Activated CD4-positive, alpha-beta memory T cell treated with anti-CD3 and anti-CD28 coated beads for 36 hours (primary cell): ENCODE measurements around the gene COPG2. TPM values are rescaled to one million over a fixed set of nuclear protein-coding genes. Genes with fewer than 3 reads are reported as not detected.
"Not testable (repeated sequence)": the region's sequence is repeated elsewhere in the genome, so short reads cannot be mapped to it uniquely, and the experiment has no call there.

Experiments used
- CTCF ChIA-PET: fragments of 350-600 bp; sonication (Branson Sonifier 250); formaldehyde crosslinking; loops from one replicate; lab custom pipeline; 2021; ENCODE audit warnings: antibody characterized with exemption, inconsistent platforms; lab: Charles Lee
- POLR2A ChIA-PET: fragments of 350-600 bp; sonication (Branson Sonifier 250); formaldehyde crosslinking; loops from one replicate; lab custom pipeline; 2021; ENCODE audit warnings: antibody characterized with exemption; lab: Charles Lee
- DNase-seq: peaks from one replicate; pipeline ENCODE4 v3.0.0-alpha.2; 2020
- H3K27ac Mint-ChIP-seq: one replicate; pipeline ENCODE4 v1.8.0; 2021; ENCODE audit warnings: mixed read lengths
- H3K27me3 Mint-ChIP-seq: one replicate; pipeline ENCODE4 v1.8.0; 2021; ENCODE audit warnings: mixed read lengths
- H3K36me3 Mint-ChIP-seq: one replicate; pipeline ENCODE4 v1.8.0; 2021; ENCODE audit warnings: mixed read lengths
- H3K4me1 Mint-ChIP-seq: one replicate; pipeline ENCODE4 v1.8.0; 2021; ENCODE audit warnings: low read depth, mixed read lengths
- H3K4me3 Mint-ChIP-seq: one replicate; pipeline ENCODE4 v1.8.0; 2021; ENCODE audit warnings: mild to moderate bottlenecking, mixed read lengths
- H3K9me3 Mint-ChIP-seq: one replicate; pipeline ENCODE4 v1.8.0; 2021; ENCODE audit warnings: mixed read lengths
- intact Hi-C: fragments of 100-400 bp; cut with micrococcal nuclease; formaldehyde crosslinking; loops from one replicate; pipeline ENCODE4 v1.15.1; 2023
- total RNA-seq, 2 experiments: library from RNA; stranded (reverse); gene quantifications; one replicate each; pipeline ENCODE4 v1.2.3, GENCODE V29; 2021

COPG2 gene
- total RNA-seq, 2 experiments from 2014 or later: 31.5 to 33.4 TPM

DNA sequence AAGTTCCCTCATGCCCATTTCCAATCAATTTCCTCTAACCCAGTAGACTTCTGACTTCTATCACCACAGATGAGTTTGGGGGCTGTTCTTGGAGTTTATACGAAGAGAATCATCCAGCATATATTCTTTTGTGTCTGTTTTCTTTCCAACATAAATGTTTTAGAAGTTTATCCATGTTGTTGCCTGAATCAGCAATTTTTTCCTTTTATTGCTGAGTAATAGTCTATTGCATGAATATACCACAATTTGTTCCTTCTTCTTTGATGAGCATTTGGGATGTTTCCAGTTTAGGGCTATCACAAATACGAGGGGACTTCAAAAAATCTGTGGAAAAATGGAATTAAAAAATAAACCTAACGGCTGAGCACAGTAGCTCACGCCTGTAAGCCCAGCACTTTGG lies 26.2 kb downstream of the COPG2 start:
- no peak overlapping the region for H3K27ac Mint-ChIP-seq
- H3K4me3 Mint-ChIP-seq: no peak overlapping the region
- intact Hi-C loops: no loop called here
- peaks cover 21% of the 10 kb centered on the region for H3K4me1 Mint-ChIP-seq
- CTCF ChIA-PET: no interaction called here
- POLR2A ChIA-PET: interaction anchor here (1.1 kb wide), 1 partner anchor 365 kb away, joined by 3 read pairs; no protein-coding TSS in a partner anchor
- no peaks in the 10 kb centered on the region for H3K27me3 Mint-ChIP-seq
- peaks cover 11% of the 10 kb centered on the region for H3K9me3 Mint-ChIP-seq
- DNase-seq: no peak
- H3K36me3 Mint-ChIP-seq: peaks cover 51% of the 10 kb centered on the region

DNA sequence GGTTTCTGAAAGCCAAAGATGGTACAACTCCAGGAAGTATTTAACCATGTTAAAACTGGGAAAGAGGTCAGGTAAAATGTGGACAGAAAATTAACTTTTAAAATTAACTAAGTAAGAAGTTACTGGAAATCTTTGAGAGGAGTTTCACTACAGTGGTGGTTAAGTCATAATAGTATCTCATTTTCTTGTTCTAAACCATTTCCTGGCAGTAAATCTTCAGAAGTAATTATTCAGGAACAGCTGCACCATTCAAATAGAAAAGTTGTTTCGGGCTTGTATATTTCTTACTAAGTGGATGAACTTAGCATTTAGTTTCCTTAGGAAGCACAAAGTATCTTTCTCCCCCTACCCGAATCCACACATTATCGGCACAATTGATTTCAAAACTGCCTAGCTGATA lies 27.1 kb downstream of the COPG2 start:
- intact Hi-C loops: loop anchor here (1.0 kb wide), 2 partner anchors 8 to 195 kb away; no protein-coding TSS in a partner anchor
- Mint-ChIP-seq H3K4me3 (no peak overlapping the region), H3K27me3 (no peaks in the 10 kb centered on the region), H3K36me3 (peaks cover 47% of the 10 kb centered on the region), H3K27ac (peak overlapping the region; percentile 77), H3K9me3 (peaks cover 13% of the 10 kb centered on the region), H3K4me1 (peaks cover 21% of the 10 kb centered on the region)
- ChIA-PET CTCF (no interaction called here), POLR2A (interaction anchor here (0.9 to 1.1 kb wide), 3 partner anchors 13 to 436 kb away, joined by 3 to 4 read pairs (median 3); partner anchors contain the start of gene TMEM209)
- DNase-seq: no peak

DNA sequence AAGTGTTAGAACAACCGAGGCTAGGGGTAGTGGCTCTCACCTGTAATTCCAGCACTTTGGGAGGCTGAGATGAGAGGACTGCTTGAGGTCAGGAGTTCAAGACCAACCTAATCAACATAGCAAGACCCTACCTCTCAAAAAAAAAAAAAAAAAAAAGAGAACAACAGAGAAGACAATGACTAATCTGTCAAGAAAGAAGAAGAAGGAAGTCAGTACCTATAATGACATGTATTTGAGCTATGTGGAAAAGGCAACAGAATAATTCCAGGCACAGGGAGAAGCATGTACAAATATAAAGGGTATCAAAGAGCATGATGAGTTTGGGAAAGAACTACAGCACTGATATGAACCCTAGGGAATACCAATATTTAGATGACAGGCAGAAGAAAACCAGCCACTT lies 27.5 kb downstream of the COPG2 start:
- no peak for DNase-seq
- peaks cover 21% of the 10 kb centered on the region for H3K4me1 Mint-ChIP-seq
- ChIA-PET POLR2A (interaction anchor here (0.9 to 1.1 kb wide), 2 partner anchors 13 to 436 kb away, joined by 3 to 4 read pairs; partner anchors contain the start of gene TMEM209), CTCF (no interaction called here)
- intact Hi-C loops: loop anchor here (1.0 kb wide), 2 partner anchors 8 to 195 kb away; no protein-coding TSS in a partner anchor
- no peak overlapping the region for H3K4me3 Mint-ChIP-seq
- H3K27me3 Mint-ChIP-seq: no peaks in the 10 kb centered on the region
- H3K36me3 Mint-ChIP-seq: peaks cover 45% of the 10 kb centered on the region
- peak overlapping the region; percentile 77 for H3K27ac Mint-ChIP-seq
- peaks cover 16% of the 10 kb centered on the region for H3K9me3 Mint-ChIP-seq

DNA sequence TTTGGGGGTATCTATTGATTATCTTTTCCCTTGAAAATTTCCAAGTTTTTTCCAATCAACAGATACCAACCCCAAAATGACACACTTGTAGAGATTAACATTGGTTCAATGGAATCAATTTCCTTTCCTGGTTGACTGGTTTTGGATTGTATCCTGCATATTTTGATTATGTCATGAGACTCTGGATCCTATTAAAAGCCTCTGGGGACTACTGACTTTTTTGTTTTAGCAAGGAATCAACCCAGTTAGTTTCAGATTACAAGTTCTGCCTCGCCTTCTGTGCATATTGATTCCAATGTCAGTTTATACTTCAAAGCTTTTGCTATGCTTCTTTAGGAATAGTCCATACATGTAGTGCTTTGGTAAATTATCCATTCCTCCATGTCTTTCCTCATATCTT lies 29.2 kb downstream of the COPG2 start:
- peaks cover 32% of the 10 kb centered on the region for H3K9me3 Mint-ChIP-seq
- ChIA-PET CTCF (interaction anchor here (1.2 kb wide), 1 partner anchor 11 kb away, joined by 3 read pairs; no protein-coding TSS in a partner anchor), POLR2A (interaction anchor here (0.8 kb wide), 1 partner anchor 8 kb away, joined by 4 read pairs; no protein-coding TSS in a partner anchor)
- H3K4me1 Mint-ChIP-seq: peaks cover 19% of the 10 kb centered on the region
- no peak for DNase-seq
- no peaks in the 10 kb centered on the region for H3K27me3 Mint-ChIP-seq
- peaks cover 37% of the 10 kb centered on the region for H3K36me3 Mint-ChIP-seq
- no peak overlapping the region for H3K4me3 Mint-ChIP-seq
- intact Hi-C loops: no loop called here
- H3K27ac Mint-ChIP-seq: no peak overlapping the region

DNA sequence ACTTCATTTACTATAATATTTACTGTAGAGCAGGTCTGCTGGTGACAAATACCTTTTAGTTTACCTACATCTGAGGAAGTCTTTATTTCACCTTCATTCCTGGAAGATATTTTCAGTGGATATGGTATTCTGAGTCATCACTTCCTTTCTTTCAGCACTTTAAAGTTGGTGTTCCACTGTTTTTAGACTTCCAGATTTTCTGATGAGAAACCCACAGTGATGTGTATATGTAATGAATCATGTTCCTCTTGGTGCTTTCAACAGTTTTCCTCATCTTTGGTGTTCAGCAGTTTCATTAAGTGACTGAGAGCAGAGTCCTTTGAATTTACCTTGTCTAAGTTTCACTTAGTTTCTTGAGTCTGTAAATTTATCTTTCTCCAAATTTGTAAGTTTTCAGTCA lies 36.4 kb downstream of the COPG2 start:
- Mint-ChIP-seq H3K27me3 (no peaks in the 10 kb centered on the region), H3K9me3 (peaks cover 82% of the 10 kb centered on the region), H3K4me3 (no peak overlapping the region), H3K4me1 (peaks cover 2% of the 10 kb centered on the region), H3K36me3 (peaks cover 14% of the 10 kb centered on the region), H3K27ac (no peak overlapping the region)
- intact Hi-C loops: no loop called here
- CTCF ChIA-PET: no interaction called here
- no peak for DNase-seq
- POLR2A ChIA-PET: no interaction called here

DNA sequence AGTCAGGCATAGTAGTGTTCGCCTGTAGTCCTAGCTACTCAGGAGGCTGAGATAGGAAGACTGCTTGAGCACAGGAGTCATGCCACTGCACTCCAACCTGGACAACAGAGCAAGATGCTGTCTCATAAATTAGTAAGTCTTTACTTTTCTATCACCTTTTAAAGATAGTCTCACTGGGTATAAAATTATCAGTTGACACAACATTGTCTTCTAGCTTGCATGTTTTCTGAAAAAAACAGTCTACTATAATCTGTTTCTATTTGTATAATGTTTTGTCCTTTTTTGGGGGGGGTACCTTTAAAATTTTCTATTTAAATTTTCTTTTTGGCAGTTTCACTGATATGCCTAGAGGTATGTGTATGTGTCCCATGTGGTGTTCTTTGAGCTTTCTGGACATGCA lies 39.6 kb downstream of the COPG2 start:
- ChIA-PET POLR2A (no interaction called here), CTCF (interaction anchor here (0.9 kb wide), 1 partner anchor 10 kb away, joined by 3 read pairs; no protein-coding TSS in a partner anchor)
- DNase-seq: no peak
- peaks cover 72% of the 10 kb centered on the region for H3K9me3 Mint-ChIP-seq
- intact Hi-C loops: no loop called here
- H3K4me1 Mint-ChIP-seq: peaks cover 2% of the 10 kb centered on the region
- no peaks in the 10 kb centered on the region for H3K27me3 Mint-ChIP-seq
- no peak overlapping the region for H3K4me3 Mint-ChIP-seq
- peaks cover 18% of the 10 kb centered on the region for H3K36me3 Mint-ChIP-seq
- H3K27ac Mint-ChIP-seq: no peak overlapping the region

DNA sequence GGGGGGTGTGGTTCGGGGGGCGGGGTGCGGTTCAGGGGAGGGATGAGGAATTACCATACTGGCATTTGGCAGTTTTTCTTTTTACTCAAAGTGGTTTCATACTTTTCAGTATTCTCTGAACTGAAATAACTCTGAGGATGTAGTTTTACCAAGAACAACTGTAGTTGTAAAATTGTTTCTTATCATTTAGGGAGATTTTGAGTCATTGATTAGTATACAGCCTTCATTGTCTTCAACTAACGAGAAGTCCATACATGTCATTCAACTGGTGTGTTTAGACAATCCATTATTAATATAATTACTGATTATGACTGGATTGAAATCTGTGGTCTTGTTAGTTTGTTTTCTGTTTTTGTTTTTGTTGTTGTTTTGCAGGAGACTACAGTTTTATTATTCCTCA lies 40.8 kb downstream of the COPG2 start:
- ChIA-PET CTCF (no interaction called here), POLR2A (interaction anchor here (0.6 kb wide), 1 partner anchor 14 kb away, joined by 4 read pairs; no protein-coding TSS in a partner anchor)
- H3K4me3 Mint-ChIP-seq: no peak overlapping the region
- no peaks in the 10 kb centered on the region for H3K27me3 Mint-ChIP-seq
- H3K36me3 Mint-ChIP-seq: peaks cover 18% of the 10 kb centered on the region
- intact Hi-C loops: no loop called here
- peaks cover 62% of the 10 kb centered on the region for H3K9me3 Mint-ChIP-seq
- no peak overlapping the region for H3K27ac Mint-ChIP-seq
- H3K4me1 Mint-ChIP-seq: peaks cover under 1% of the 10 kb centered on the region
- peak; percentile 10 for DNase-seq

DNA sequence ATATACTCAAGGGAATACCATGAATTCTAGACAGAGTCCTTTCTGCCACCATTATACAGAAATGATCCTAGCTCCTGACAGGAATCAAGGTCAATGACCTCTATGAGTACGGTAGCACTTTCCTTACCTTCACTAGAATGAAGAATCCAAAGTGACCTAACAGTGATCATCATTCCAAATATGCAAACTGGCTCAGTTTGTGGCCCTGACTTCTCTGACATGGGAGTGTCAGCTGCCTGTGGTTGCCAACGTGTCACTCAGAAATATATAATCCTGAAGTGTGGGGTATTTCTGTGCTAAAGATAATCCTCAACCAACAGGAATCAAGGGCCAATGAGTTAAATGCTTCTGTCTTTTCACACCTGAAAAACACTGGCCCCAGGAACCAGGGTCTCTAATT lies 45.7 kb downstream of the COPG2 start:
- Mint-ChIP-seq H3K27ac (no peak overlapping the region), H3K9me3 (peaks cover 29% of the 10 kb centered on the region), H3K36me3 (peaks cover 11% of the 10 kb centered on the region), H3K27me3 (no peaks in the 10 kb centered on the region), H3K4me1 (no peaks in the 10 kb centered on the region), H3K4me3 (no peak overlapping the region)
- intact Hi-C loops: no loop called here
- POLR2A ChIA-PET: no interaction called here
- DNase-seq: no peak
- CTCF ChIA-PET: no interaction called here

DNA sequence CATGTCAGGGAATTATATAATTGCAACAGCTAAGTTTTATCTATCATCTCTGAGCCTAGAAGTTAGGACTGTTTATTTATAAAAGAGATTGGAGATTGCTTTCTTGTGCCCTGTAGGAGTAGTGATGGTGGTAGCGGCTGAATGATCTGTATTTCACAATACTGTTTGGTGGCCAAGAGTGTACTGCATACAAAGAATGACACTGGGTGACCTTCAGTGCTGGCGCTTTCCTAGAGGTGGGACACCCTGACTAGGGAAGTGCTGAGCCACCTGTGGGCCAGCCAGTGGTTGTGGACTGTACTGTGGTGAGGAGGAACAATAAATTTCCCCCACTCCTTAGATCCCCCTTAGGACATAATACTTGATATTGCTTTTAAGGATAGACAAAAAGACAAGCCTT lies 53.0 kb downstream of the COPG2 start:
- intact Hi-C loops: no loop called here
- no peak overlapping the region for H3K4me3 Mint-ChIP-seq
- H3K9me3 Mint-ChIP-seq: peaks cover 4% of the 10 kb centered on the region
- peaks cover 41% of the 10 kb centered on the region for H3K36me3 Mint-ChIP-seq
- DNase-seq: no peak
- no peaks in the 10 kb centered on the region for H3K4me1 Mint-ChIP-seq
- ChIA-PET POLR2A (no interaction called here), CTCF (no interaction called here)
- no peak overlapping the region for H3K27ac Mint-ChIP-seq
- H3K27me3 Mint-ChIP-seq: no peaks in the 10 kb centered on the region

DNA sequence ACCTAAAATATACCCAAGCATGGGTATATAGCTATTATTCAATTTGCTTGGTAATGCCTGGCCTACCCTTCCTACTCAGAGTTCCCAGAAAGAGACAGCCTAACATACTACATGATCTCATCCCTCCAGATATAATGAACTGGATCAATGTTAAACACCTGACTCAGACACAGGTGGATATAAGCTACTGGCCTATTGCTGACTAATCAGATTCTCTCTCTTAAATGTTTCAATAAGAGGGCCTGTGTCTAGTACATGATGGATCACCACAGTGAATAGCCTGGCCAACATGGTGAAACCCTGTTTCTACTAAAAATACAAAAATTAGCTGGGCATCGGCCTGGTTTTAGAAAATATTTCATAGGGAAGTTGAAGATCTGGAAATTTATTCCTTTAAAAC lies 54.1 kb downstream of the COPG2 start:
- H3K27me3 Mint-ChIP-seq: no peaks in the 10 kb centered on the region
- H3K4me3 Mint-ChIP-seq: no peak overlapping the region
- H3K4me1 Mint-ChIP-seq: no peaks in the 10 kb centered on the region
- peaks cover 50% of the 10 kb centered on the region for H3K36me3 Mint-ChIP-seq
- CTCF ChIA-PET: no interaction called here
- no peak for DNase-seq
- intact Hi-C loops: no loop called here
- H3K27ac Mint-ChIP-seq: no peak overlapping the region
- H3K9me3 Mint-ChIP-seq: peaks cover 4% of the 10 kb centered on the region
- POLR2A ChIA-PET: no interaction called here

DNA sequence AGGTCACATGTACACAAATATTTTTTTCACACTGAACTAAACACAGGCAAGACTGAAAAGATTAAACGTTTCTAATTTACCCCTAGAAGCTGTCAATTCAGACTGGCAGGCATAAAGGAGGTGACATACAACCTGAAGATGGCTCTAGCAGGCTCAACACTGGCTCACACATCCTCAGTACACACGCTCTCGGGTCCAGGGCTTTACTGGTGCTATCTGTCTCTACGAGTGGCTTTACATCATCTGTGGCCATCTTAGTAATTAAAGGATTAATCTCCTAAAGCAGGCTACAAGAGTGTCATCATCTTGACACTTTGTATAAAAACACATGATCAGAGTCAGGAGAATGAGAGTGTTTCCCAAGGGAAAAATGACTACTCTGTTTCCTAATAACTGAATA lies 57.3 kb downstream of the COPG2 start:
- no peaks in the 10 kb centered on the region for H3K27me3 Mint-ChIP-seq
- intact Hi-C loops: no loop called here
- H3K36me3 Mint-ChIP-seq: peaks cover 71% of the 10 kb centered on the region
- no peak overlapping the region for H3K27ac Mint-ChIP-seq
- peaks cover 10% of the 10 kb centered on the region for H3K9me3 Mint-ChIP-seq
- no peak overlapping the region for H3K4me3 Mint-ChIP-seq
- no peaks in the 10 kb centered on the region for H3K4me1 Mint-ChIP-seq
- DNase-seq: no peak
- POLR2A ChIA-PET: no interaction called here
- CTCF ChIA-PET: no interaction called here

DNA sequence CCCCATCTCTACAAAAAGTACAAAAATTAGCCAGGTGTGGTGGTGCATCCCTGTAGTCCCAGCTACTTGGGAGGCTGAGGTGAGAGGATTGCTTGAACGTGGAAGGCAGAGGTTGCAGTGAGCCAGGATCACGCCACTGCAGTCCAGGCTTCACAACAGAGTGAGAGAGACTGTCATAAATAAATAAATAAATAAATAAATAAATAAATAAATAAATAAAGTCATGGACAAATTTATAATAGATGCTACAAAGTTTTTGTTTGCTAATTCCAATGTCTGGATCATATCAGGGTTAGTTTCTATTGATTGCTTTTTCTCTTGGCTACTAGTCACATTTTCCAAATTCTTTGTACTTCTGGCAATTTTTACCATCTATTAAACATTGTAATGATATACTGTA lies 61.5 kb downstream of the COPG2 start:
- DNase-seq, H3K4me3 Mint-ChIP-seq, H3K4me1 Mint-ChIP-seq, H3K9me3 Mint-ChIP-seq, intact Hi-C loops, H3K27ac Mint-ChIP-seq, CTCF ChIA-PET, H3K27me3 Mint-ChIP-seq, POLR2A ChIA-PET: not testable (repeated sequence)
- H3K36me3 Mint-ChIP-seq: peaks cover 64% of the 10 kb centered on the region

DNA sequence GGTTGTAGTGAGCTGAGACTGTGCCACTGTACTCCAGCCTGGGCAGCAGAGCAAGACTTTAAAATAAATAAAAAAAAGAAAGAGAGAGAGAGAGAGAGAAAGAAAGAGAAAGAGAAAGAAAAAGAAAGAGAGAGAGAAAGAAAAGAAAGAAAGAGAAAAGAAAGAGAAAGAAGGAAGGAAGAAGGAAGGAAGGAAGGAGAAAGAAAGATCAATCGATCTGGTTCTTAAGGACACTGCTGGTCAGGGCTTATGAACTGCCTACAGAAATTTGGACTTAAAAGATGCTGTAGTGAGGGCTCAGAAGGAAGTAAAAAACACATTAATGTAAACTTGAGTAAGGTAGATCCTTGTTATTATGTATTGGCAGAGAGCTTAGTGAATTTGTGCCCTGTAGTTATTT lies 62.4 kb downstream of the COPG2 start:
- no peaks in the 10 kb centered on the region for H3K27me3 Mint-ChIP-seq
- intact Hi-C loops: no loop called here
- no peaks in the 10 kb centered on the region for H3K4me1 Mint-ChIP-seq
- no peak for DNase-seq
- ChIA-PET POLR2A (no interaction called here), CTCF (no interaction called here)
- no peak overlapping the region for H3K4me3 Mint-ChIP-seq
- no peak overlapping the region for H3K27ac Mint-ChIP-seq
- peaks cover 59% of the 10 kb centered on the region for H3K36me3 Mint-ChIP-seq
- H3K9me3 Mint-ChIP-seq: peaks cover 11% of the 10 kb centered on the region
